Activated CD4-positive, alpha-beta memory T cell treated with anti-CD3 and anti-CD28 coated beads for 36 hours (primary cell): ENCODE results near the gene AMN1. TPM values are rescaled to one million over a fixed set of nuclear protein-coding genes. Genes with fewer than 3 reads are reported as not detected.

Experiments used
- CTCF ChIA-PET: fragments of 350-600 bp; sonication (Branson Sonifier 250); formaldehyde crosslinking; loops from one replicate; lab custom pipeline; 2021; ENCODE audit warnings: antibody characterized with exemption, inconsistent platforms; lab: Charles Lee
- POLR2A ChIA-PET: fragments of 350-600 bp; sonication (Branson Sonifier 250); formaldehyde crosslinking; loops from one replicate; lab custom pipeline; 2021; ENCODE audit warnings: antibody characterized with exemption; lab: Charles Lee
- DNase-seq: peaks from one replicate; pipeline ENCODE4 v3.0.0-alpha.2; 2020
- H3K27ac Mint-ChIP-seq: one replicate; pipeline ENCODE4 v1.8.0; 2021; ENCODE audit warnings: mixed read lengths
- H3K27me3 Mint-ChIP-seq: one replicate; pipeline ENCODE4 v1.8.0; 2021; ENCODE audit warnings: mixed read lengths
- H3K36me3 Mint-ChIP-seq: one replicate; pipeline ENCODE4 v1.8.0; 2021; ENCODE audit warnings: mixed read lengths
- H3K4me1 Mint-ChIP-seq: one replicate; pipeline ENCODE4 v1.8.0; 2021; ENCODE audit warnings: low read depth, mixed read lengths
- H3K4me3 Mint-ChIP-seq: one replicate; pipeline ENCODE4 v1.8.0; 2021; ENCODE audit warnings: mild to moderate bottlenecking, mixed read lengths
- H3K9me3 Mint-ChIP-seq: one replicate; pipeline ENCODE4 v1.8.0; 2021; ENCODE audit warnings: mixed read lengths
- intact Hi-C: fragments of 100-400 bp; cut with micrococcal nuclease; formaldehyde crosslinking; loops from one replicate; pipeline ENCODE4 v1.15.1; 2023
- total RNA-seq, 2 experiments: library from RNA; stranded (reverse); gene quantifications; one replicate each; pipeline ENCODE4 v1.2.3, GENCODE V29; 2021

The AMN1 gene
- total RNA-seq, 2 experiments from 2014 or later: 3.2 to 4.7 TPM

DNA sequence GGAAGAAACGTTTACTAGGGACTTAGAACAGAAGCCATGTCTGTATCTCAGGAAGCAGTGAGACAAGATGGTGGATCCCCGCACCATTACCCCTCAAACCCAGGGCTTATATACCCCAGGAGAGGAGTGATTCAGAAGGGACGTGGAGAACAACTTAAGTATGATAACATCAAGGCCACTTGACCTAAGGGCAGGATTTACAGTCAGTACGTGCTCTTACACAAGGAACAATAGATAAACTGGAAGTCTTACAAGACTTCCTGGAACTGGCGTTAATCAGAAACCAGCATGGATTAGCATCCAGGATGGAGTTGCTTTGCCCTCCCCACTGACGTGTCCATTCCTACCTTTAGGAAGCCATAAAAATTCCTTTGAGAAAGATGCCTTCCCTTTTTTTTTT is 77.9 kb downstream of the AMN1 start:
- Mint-ChIP-seq H3K4me1 (peaks cover 11% of the 10 kb centered on the region), H3K27me3 (no peaks in the 10 kb centered on the region), H3K27ac (no peak overlapping the region), H3K9me3 (no peaks in the 10 kb centered on the region), H3K36me3 (no peaks in the 10 kb centered on the region), H3K4me3 (no peak overlapping the region)
- ChIA-PET CTCF (interaction anchor here (3.0 kb wide), 1 partner anchor 410 kb away, joined by 17 read pairs; no protein-coding TSS in a partner anchor), POLR2A (no interaction called here)
- no peak for DNase-seq
- intact Hi-C loops: no loop called here

DNA sequence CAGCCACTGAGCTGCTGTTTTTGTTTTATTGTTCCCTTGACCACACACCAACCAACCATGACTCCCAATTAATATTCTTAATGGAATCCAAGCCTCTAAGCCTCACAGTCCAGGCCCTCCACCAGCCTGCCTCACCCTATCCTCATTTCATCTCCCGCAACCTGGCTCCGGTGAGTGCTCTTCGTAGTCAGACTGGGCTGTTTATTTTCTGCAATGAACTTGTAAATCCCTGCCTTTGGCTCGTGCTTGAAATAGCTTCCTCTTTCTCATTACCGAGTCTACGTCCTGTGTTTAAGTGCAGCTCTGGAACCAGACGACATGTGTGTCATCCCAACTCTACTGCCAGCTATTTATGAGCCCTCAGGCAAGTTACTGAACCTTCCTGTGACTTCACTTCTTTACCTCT is 81.7 kb downstream of the AMN1 start:
- CTCF ChIA-PET: no interaction called here
- H3K27ac Mint-ChIP-seq: no peak overlapping the region
- H3K4me3 Mint-ChIP-seq: no peak overlapping the region
- H3K27me3 Mint-ChIP-seq: no peaks in the 10 kb centered on the region
- H3K36me3 Mint-ChIP-seq: no peaks in the 10 kb centered on the region
- POLR2A ChIA-PET: no interaction called here
- DNase-seq: no peak
- no peaks in the 10 kb centered on the region for H3K9me3 Mint-ChIP-seq
- no peaks in the 10 kb centered on the region for H3K4me1 Mint-ChIP-seq
- intact Hi-C loops: no loop called here

DNA sequence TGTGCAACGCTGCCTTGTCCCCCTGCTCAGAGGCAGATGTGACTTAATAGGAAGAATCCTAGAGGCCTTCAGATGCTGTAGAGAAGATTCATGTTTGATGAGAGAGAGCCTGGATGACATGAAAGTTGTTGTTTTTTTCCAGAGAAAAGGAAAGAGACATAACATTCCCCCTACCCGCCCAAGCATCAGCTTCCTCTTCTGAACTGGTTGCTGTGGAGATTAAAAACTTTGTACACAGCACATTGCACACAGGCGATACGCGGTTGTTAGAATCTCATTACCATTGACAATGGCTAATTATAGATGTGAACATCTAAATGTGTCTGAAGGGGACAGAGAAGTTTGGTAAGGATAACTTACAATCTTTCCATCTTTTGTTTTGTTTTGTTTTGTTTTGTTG is 82.9 kb downstream of the AMN1 start:
- CTCF ChIA-PET: no interaction called here
- intact Hi-C loops: no loop called here
- H3K9me3 Mint-ChIP-seq: no peaks in the 10 kb centered on the region

DNA sequence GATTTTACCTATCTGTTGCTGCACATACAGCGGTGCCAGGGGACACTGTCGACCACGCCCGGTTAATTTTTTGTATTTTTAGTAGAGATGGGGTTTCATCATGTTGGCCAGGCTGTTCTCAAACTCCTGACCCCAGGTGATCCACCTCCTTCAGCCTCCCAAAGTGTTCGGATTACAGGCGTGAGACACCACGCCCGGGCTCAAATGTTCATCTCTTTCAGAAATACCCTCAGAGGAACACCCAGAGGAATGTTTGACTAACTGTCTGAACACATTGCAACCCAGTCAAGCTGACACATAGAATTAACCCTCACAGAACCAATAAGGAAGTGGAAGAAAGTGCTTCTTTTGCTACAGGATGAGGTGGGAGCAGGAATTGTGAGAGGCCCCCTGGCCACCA is 84.3 kb downstream of the AMN1 start:
- CTCF ChIA-PET: no interaction called here

More for the DNA sequence above, 82.9 kb downstream of the AMN1 start:
- Mint-ChIP-seq H3K36me3 (no peaks in the 10 kb centered on the region), H3K4me1 (no peaks in the 10 kb centered on the region), H3K27me3 (no peaks in the 10 kb centered on the region), H3K27ac (no peak overlapping the region), H3K4me3 (no peak overlapping the region)
- POLR2A ChIA-PET: no interaction called here
- no peak for DNase-seq

DNA sequence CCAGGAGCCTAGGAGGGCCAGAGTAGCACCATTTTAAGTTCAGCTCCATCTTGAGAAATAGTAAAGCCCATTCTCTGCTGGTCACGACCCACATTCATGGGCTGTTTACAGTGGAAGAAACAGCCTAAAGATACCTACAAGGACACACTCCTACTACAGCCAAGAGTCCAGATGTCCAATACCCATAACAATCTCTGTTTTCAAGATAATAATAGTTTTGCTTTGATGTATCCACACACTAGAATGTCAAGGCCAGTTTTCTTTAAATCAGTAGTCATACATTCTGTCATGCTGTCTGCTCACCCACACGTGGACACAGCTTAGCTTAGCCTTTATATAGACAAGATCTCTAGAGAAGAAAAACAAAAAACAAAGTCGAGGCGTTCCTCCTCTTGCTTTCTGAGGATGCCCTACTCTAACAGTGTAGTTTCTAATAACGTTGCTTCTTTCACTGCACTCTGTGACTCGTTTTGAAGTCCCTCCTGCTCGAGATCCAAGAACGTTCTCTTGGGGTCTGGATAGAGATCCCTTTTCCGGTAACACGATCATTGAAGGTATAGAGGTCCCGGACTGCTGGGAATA is 87.2 kb downstream of the AMN1 start:
- DNase-seq: no peak
- ChIA-PET CTCF (interaction anchor here (1.1 to 1.2 kb wide), 2 partner anchors 11 to 239 kb away, joined by 3 to 4 read pairs; no protein-coding TSS in a partner anchor), POLR2A (no interaction called here)
- Mint-ChIP-seq H3K36me3 (no peaks in the 10 kb centered on the region), H3K27me3 (no peaks in the 10 kb centered on the region), H3K4me1 (peaks cover 1% of the 10 kb centered on the region), H3K4me3 (no peak overlapping the region), H3K9me3 (no peaks in the 10 kb centered on the region), H3K27ac (no peak overlapping the region)
- intact Hi-C loops: no loop called here

More for the DNA sequence above, 84.3 kb downstream of the AMN1 start:
- H3K4me3 Mint-ChIP-seq: no peak overlapping the region
- H3K27me3 Mint-ChIP-seq: no peaks in the 10 kb centered on the region
- no peaks in the 10 kb centered on the region for H3K36me3 Mint-ChIP-seq
- no peaks in the 10 kb centered on the region for H3K9me3 Mint-ChIP-seq
- POLR2A ChIA-PET: no interaction called here
- DNase-seq: no peak
- H3K27ac Mint-ChIP-seq: no peak overlapping the region
- H3K4me1 Mint-ChIP-seq: no peaks in the 10 kb centered on the region
- intact Hi-C loops: no loop called here

DNA sequence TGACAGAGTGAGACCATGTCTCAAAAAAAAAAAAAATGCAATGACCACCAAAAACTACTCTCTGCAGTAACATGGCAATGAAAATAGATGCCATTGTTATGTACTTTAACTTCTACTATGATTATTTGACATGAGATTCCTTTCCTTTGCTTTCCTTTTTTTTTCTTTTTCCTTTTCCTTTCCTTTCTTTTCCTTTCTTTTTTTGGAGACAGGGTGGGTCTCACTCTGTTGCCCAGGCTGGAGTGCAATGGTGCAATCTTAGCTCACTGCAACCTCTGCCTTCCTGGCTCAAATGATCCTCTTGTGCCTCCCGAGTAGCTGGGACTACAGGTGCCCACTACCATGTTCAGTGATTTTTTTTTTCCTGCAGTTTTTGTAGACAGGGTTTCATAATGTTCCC is 94.2 kb downstream of the AMN1 start:
- Mint-ChIP-seq H3K9me3 (no peaks in the 10 kb centered on the region), H3K4me3 (no peak overlapping the region), H3K27ac (no peak overlapping the region), H3K27me3 (peaks cover 1% of the 10 kb centered on the region), H3K4me1 (peaks cover 4% of the 10 kb centered on the region), H3K36me3 (no peaks in the 10 kb centered on the region)
- intact Hi-C loops: loop anchor here (5.0 kb wide), 1 partner anchor 382 kb away; no protein-coding TSS in a partner anchor
- POLR2A ChIA-PET: no interaction called here
- DNase-seq: no peak
- CTCF ChIA-PET: interaction anchor here (0.9 to 2.1 kb wide), 3 partner anchors 18 to 231 kb away, joined by 3 to 18 read pairs (median 4); no protein-coding TSS in a partner anchor

DNA sequence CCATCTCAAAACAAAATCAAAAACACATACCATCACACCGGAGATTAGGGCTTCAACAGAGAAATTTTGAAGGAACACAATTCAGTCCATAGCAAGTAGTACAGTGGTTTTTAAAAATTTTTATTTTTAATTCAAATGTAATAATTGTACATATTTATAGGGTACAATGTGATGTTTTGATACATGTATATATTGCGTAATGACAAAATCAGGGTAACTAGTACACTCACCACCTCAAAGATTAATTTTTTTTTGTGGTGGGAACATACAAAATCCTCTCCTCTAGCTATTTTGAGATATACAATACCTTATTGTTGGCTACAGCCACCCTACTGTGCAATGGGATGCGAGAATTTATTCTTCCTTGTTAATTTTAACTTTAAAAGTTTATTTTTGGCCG is 95.4 kb downstream of the AMN1 start:
- ChIA-PET CTCF (interaction anchor here (1.0 to 1.9 kb wide), 3 partner anchors 20 to 231 kb away, joined by 4 to 6 read pairs (median 4); no protein-coding TSS in a partner anchor), POLR2A (no interaction called here)
- no peak for DNase-seq
- H3K9me3 Mint-ChIP-seq: no peaks in the 10 kb centered on the region
- H3K27ac Mint-ChIP-seq: no peak overlapping the region
- H3K36me3 Mint-ChIP-seq: no peaks in the 10 kb centered on the region
- no peak overlapping the region for H3K4me3 Mint-ChIP-seq
- peaks cover 1% of the 10 kb centered on the region for H3K27me3 Mint-ChIP-seq
- H3K4me1 Mint-ChIP-seq: peaks cover 4% of the 10 kb centered on the region
- intact Hi-C loops: no loop called here

DNA sequence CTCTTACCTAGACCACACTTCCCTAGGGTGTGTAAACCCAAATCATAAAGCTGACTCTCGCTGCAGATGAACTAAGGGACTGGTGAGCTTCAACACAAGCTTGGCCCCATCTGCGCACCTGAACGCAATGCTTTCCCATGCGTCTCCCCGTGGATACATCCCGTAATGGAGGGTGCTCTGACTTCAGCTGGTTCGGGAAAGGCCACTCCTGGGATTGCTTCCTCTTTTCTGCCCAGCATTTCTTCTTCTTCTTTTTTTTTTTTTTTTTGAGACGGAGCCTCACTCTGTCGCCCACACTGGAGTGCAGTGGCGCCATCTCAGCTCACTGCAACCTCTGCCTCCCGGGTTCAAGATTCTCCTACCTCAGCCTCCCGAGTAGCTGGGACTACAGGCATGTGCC is 97.0 kb downstream of the AMN1 start:
- no peak overlapping the region for H3K27ac Mint-ChIP-seq
- DNase-seq: no peak
- intact Hi-C loops: no loop called here
- H3K9me3 Mint-ChIP-seq: no peaks in the 10 kb centered on the region
- no peaks in the 10 kb centered on the region for H3K36me3 Mint-ChIP-seq
- ChIA-PET POLR2A (no interaction called here), CTCF (interaction anchor here (1.9 kb wide), 1 partner anchor 229 kb away, joined by 6 read pairs; no protein-coding TSS in a partner anchor)
- peaks cover 4% of the 10 kb centered on the region for H3K4me1 Mint-ChIP-seq
- no peak overlapping the region for H3K4me3 Mint-ChIP-seq
- H3K27me3 Mint-ChIP-seq: peaks cover 1% of the 10 kb centered on the region

DNA sequence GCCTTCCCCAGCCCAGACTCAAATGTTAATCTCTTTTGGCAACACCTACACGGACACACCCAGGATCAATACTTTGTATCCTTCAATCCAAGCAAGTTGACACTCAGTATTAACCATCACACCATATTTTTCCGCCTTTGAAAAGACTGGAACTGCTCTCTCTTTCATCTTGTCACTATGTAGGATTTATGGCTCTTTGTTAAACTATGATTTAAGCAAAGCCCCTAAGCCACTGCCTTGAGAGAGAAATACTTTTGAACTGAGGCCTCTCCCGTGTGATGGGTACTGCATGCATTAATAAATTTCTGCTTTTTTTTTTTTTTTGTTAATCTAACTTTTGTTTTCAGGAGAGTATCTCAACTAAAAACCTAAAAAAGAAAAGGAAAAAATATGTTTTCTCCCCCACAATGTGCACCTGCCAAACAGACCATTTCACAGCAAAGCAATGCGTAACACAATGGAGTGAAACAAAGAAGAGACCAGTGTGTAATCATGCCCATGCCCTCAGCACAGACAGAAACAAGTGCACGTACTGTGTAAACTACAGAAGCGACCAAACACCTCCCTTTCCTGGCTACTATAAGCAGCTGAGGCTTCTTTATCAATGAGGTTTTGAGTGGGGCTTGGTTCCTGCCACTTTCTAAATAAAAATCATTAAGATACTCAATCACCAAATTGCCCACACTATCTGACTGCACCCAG is 97.6 kb downstream of the AMN1 start:
- ChIA-PET CTCF (interaction anchor here (1.9 kb wide), 1 partner anchor 229 kb away, joined by 6 read pairs; no protein-coding TSS in a partner anchor), POLR2A (no interaction called here)
- no peak overlapping the region for H3K4me3 Mint-ChIP-seq
- peaks cover 1% of the 10 kb centered on the region for H3K27me3 Mint-ChIP-seq
- H3K9me3 Mint-ChIP-seq: peaks cover under 1% of the 10 kb centered on the region
- no peak for DNase-seq
- H3K36me3 Mint-ChIP-seq: no peaks in the 10 kb centered on the region
- H3K27ac Mint-ChIP-seq: no peak overlapping the region
- H3K4me1 Mint-ChIP-seq: no peaks in the 10 kb centered on the region
- intact Hi-C loops: no loop called here

DNA sequence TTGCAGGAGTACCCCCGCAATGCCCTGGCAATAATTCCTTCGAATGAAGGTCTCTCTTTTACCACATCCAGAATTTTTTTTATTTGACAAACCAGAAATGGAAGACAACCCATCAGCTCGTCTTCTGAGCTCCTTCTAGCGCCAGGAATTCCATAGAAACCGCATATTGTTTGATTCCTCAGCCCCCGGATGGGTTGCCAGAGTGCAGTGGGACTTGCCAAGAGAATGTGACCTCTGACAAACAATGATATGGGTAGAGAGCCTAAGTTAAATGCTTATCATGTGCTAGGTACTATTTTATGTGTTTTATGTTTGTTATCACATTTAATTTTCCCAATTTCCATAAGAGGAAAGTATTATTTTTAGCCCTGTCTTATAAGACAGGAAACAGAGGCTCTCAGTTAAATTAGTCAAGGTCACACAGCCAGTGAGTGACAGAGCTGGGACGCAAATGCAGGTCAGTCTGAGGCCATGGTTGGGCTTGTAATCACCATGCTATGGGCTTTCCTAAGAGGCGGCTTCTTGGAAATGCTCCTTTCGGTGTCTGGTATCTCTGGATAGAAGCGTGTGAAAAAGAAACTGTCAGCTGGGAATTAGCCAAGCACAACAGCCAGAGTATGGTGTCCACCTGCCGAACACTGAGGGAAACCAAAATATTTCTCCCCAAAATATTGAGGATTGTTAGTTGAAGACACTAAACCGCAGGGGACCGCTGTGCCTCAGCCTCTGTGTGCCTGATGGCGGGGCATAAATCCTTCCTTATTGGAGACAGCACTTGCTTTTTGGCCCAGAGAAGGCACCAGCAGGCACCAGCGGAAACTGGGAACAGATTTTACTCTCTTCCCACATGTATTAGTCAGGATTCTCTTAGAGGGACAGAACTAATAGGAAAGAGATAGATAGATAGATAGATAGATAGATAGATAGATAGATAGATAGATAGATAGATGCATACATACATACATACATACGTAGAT is 98.8 kb downstream of the AMN1 start:
- no peaks in the 10 kb centered on the region for H3K4me1 Mint-ChIP-seq
- CTCF ChIA-PET: no interaction called here

DNA sequence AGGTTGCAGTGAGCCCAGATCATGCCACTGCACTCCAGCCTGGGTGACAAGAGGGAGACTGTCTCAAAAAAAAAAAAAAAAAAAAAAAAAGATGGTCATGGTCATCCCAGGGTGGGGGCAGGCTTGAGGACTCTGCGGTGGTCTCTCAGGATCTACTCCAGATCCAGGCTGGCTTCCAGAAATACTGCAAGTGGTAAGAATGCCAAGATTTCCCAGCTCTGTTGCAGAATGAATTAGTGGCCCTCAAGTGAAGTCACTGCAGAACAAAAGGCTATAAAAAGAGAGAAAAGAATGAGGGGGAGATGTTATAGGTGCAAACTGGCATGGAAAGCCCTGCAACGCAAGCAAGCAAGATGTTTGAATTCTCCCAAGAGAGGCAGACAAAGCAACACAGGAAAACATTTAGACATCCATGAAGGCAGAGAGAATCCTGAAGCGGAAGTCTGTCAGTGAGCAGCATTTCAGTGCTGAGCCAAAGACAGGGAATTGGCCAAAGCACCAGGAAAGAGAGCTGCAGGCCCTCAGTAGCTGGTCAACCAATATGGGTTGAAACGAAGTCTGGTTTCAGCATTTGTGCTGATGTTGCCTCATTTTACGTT is 101.3 kb downstream of the AMN1 start:
- Mint-ChIP-seq H3K27ac (no peak overlapping the region), H3K4me1 (no peaks in the 10 kb centered on the region), H3K36me3 (no peaks in the 10 kb centered on the region), H3K27me3 (no peaks in the 10 kb centered on the region), H3K4me3 (no peak overlapping the region), H3K9me3 (peaks cover 3% of the 10 kb centered on the region)
- ChIA-PET POLR2A (no interaction called here), CTCF (no interaction called here)
- intact Hi-C loops: no loop called here
- no peak for DNase-seq

More for the DNA sequence above, 98.8 kb downstream of the AMN1 start:
- intact Hi-C loops: no loop called here
- peaks cover 3% of the 10 kb centered on the region for H3K9me3 Mint-ChIP-seq
- H3K36me3 Mint-ChIP-seq: no peaks in the 10 kb centered on the region
- no peak overlapping the region for H3K4me3 Mint-ChIP-seq
- no peak overlapping the region for H3K27ac Mint-ChIP-seq
- peaks cover 1% of the 10 kb centered on the region for H3K27me3 Mint-ChIP-seq
- POLR2A ChIA-PET: no interaction called here
- DNase-seq: no peak
